ENCODE measurements around the gene TSPAN12. TPM values are rescaled to one million over a fixed set of nuclear protein-coding genes. Genes with fewer than 3 reads are reported as not detected.

The TSPAN12 gene
- total and polyA plus RNA-seq, 2 of the 8 experiments (the other 6 are each of a cell fraction or from before 2014, with no cell fraction given): 6.1 to 17.9 TPM

- no peak for TF ChIP-seq CEBPB (IDR thresholded peaks at IDR 0.05; ENCODE audit: low read depth, low read length)
- TF ChIP-seq JUND (IDR thresholded peaks at IDR 0.05; ENCODE audit: low read length): no peak
- no peak for TF ChIP-seq NRF1 (IDR thresholded peaks at IDR 0.05; ENCODE audit: low read depth, low read length)
- no peak for TF ChIP-seq TBP (IDR thresholded peaks at IDR 0.05; ENCODE audit: low read depth, low read length)
- TF ChIP-seq CBX8 (IDR thresholded peaks at IDR 0.05; ENCODE audit: borderline replicate concordance, low read depth, low read length): no peak
- TF ChIP-seq, protein P1, sequence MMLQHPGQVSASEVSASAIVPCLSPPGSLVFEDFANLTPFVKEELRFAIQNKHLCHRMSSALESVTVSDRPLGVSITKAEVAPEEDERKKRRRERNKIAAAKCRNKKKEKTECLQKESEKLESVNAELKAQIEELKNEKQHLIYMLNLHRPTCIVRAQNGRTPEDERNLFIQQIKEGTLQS (IDR thresholded peaks at IDR 0.05; ENCODE audit: insufficient read depth, low read depth, low read length): no peak
Observed at GRCh38 chr7:120856198-120856597, 1.7 kb downstream of the TSPAN12 start (continued).

Data from H1 (cell line).